MM.1S (cell line): ENCODE results near the gene UGT1A5.

Source experiments
- DNase-seq: peaks from one replicate; pipeline ENCODE4 v3.0.0-alpha.2; 2015
- H2AFZ ChIP-seq: fragments of 300-600 bp; sonication (generic); 2 replicates; pipeline ENCODE4 v1.6.0; 2016; ENCODE audit warnings: antibody characterized with exemption, low read length
- H3F3A ChIP-seq: fragments of 300-600 bp; sonication (generic); 2 replicates; pipeline ENCODE4 v1.6.1; 2016; ENCODE audit warnings: mild to moderate bottlenecking, antibody characterized with exemption, low read length, moderate library complexity, mixed read lengths; ENCODE audit not compliant: insufficient read depth
- H3K27ac ChIP-seq: fragments of 300-600 bp; sonication (generic); 2 replicates; pipeline ENCODE4 v1.5.1; 2016; ENCODE audit warnings: mild to moderate bottlenecking, low read length
- H3K27me3 ChIP-seq: fragments of 300-600 bp; sonication (generic); replicated peaks from 2 replicates; pipeline ENCODE4 v1.6.0; 2016; ENCODE audit warnings: low read length; ENCODE audit not compliant: insufficient read depth
- H3K36me3 ChIP-seq: fragments of 300-600 bp; sonication (generic); replicated peaks from 2 replicates; pipeline ENCODE4 v1.6.1; 2016; ENCODE audit warnings: mild to moderate bottlenecking, low read length, mixed read lengths; ENCODE audit not compliant: insufficient read depth
- H3K4me1 ChIP-seq: fragments of 300-600 bp; sonication (generic); 2 replicates; pipeline ENCODE4 v1.6.1; 2016; ENCODE audit warnings: low read length, mixed read lengths
- H3K4me2 ChIP-seq: fragments of 300-600 bp; sonication (generic); 2 replicates; pipeline ENCODE4 v1.6.0; 2016; ENCODE audit warnings: low read depth, low read length
- H3K4me3 ChIP-seq: fragments of 300-600 bp; sonication (generic); 2 replicates; pipeline ENCODE4 v1.5.1; 2016; ENCODE audit warnings: low read length, mixed read lengths
- H3K79me2 ChIP-seq: fragments of 300-600 bp; sonication (generic); 2 replicates; pipeline ENCODE4 v1.6.1; 2016; ENCODE audit warnings: mixed run types, low read length, mixed read lengths
- H3K9ac ChIP-seq: fragments of 300-600 bp; sonication (generic); 2 replicates; pipeline ENCODE4 v1.6.1; 2016; ENCODE audit warnings: low read length, mixed read lengths
- H3K9me2 ChIP-seq: fragments of 300-600 bp; sonication (generic); replicated peaks from 2 replicates; pipeline ENCODE4 v1.6.1; 2016; ENCODE audit warnings: mild to moderate bottlenecking, low read length, mixed read lengths; ENCODE audit not compliant: insufficient read depth
- H3K9me3 ChIP-seq: fragments of 300-600 bp; sonication (generic); replicated peaks from 2 replicates; pipeline ENCODE4 v1.6.1; 2016; ENCODE audit warnings: mild to moderate bottlenecking, low read length, mixed read lengths; ENCODE audit not compliant: insufficient read depth
- H4K20me1 ChIP-seq: fragments of 300-600 bp; sonication (generic); 2 replicates; pipeline ENCODE4 v1.6.1; 2016; ENCODE audit warnings: mild to moderate bottlenecking, low read length, moderate library complexity, mixed read lengths; ENCODE audit not compliant: insufficient read depth
- CTCF ChIP-seq: fragments of 300-600 bp; sonication (generic); IDR thresholded peaks from 2 replicates; pipeline ENCODE4 v1.5.1; 2016; ENCODE audit warnings: antibody characterized with exemption, low read length, mixed read lengths
- EZH2 ChIP-seq: fragments of 300-600 bp; sonication (generic); optimal IDR thresholded peaks from 2 replicates; pipeline ENCODE3; 2017; ENCODE audit warnings: low read depth, mild to moderate bottlenecking, antibody characterized with exemption, low read length, mixed read lengths
- EZH2phosphoT487 ChIP-seq: fragments of 300-600 bp; sonication (generic); IDR thresholded peaks from 2 replicates; pipeline ENCODE4 v1.6.1; 2018; ENCODE audit warnings: antibody characterized with exemption, low read length

Gene UGT1A5

GRCh38 chr2:233764264-233764663 lies 51.6 kb downstream of the UGT1A5 start:
- Histone ChIP-seq H3K4me1 (no peaks in the 10 kb centered on the region), H3K4me3 (no peak overlapping the region), H3K9me2 (no peaks in the 10 kb centered on the region), H3K79me2 (no peaks in the 10 kb centered on the region), H3K9me3 (no peaks in the 10 kb centered on the region), H3K27ac (no peak overlapping the region), H3K27me3 (no peaks in the 10 kb centered on the region), H3K9ac (no peak overlapping the region), H3K4me2 (no peak overlapping the region), H3F3A (no peaks in the 10 kb centered on the region), H4K20me1 (no peaks in the 10 kb centered on the region), H3K36me3 (no peaks in the 10 kb centered on the region), H2AFZ (no peak overlapping the region)
- TF ChIP-seq EZH2phosphoT487 = no peak
- no peak for TF ChIP-seq CTCF
- no peak for TF ChIP-seq EZH2
- no peak for DNase-seq

GRCh38 chr2:233764761-233765160 lies 52.1 kb downstream of the UGT1A5 start:
- H4K20me1 ChIP-seq = no peaks in the 10 kb centered on the region
- H3K9me3 ChIP-seq = no peaks in the 10 kb centered on the region
- H3K9me2 ChIP-seq = no peaks in the 10 kb centered on the region
- no peak for DNase-seq
- H3K9ac ChIP-seq = no peak overlapping the region
- H2AFZ ChIP-seq = no peak overlapping the region
- no peak overlapping the region for H3K4me3 ChIP-seq
- no peak overlapping the region for H3K4me2 ChIP-seq
- TF ChIP-seq EZH2 (no peak), CTCF (no peak), EZH2phosphoT487 (no peak)
- H3K4me1 ChIP-seq = no peaks in the 10 kb centered on the region
- H3K79me2 ChIP-seq = no peaks in the 10 kb centered on the region
- no peaks in the 10 kb centered on the region for H3K27me3 ChIP-seq
- H3F3A ChIP-seq = no peaks in the 10 kb centered on the region
- H3K27ac ChIP-seq = no peak overlapping the region
- no peaks in the 10 kb centered on the region for H3K36me3 ChIP-seq

- no peaks in the 10 kb centered on the region for H4K20me1 ChIP-seq
- H3K4me1 ChIP-seq = no peaks in the 10 kb centered on the region
- H3K79me2 ChIP-seq = no peaks in the 10 kb centered on the region
- H3K9ac ChIP-seq = no peak overlapping the region
- H3K27ac ChIP-seq = no peak overlapping the region
- no peaks in the 10 kb centered on the region for H3F3A ChIP-seq
- H3K4me3 ChIP-seq = no peak overlapping the region
- no peak overlapping the region for H2AFZ ChIP-seq
- H3K36me3 ChIP-seq = no peaks in the 10 kb centered on the region
- H3K4me2 ChIP-seq = no peak overlapping the region
- no peaks in the 10 kb centered on the region for H3K27me3 ChIP-seq
- no peaks in the 10 kb centered on the region for H3K9me3 ChIP-seq
- DNase-seq = no peak
- TF ChIP-seq EZH2 = no peak
- no peak for TF ChIP-seq CTCF
- TF ChIP-seq EZH2phosphoT487 = no peak
- H3K9me2 ChIP-seq = no peaks in the 10 kb centered on the region
These were observed 53.7 kb downstream of the UGT1A5 start for GRCh38 chr2:233766416-233766815.

- H3K79me2 ChIP-seq = no peaks in the 10 kb centered on the region
- TF ChIP-seq CTCF (no peak), EZH2phosphoT487 (no peak), EZH2 (no peak)
- no peak for DNase-seq
- H2AFZ ChIP-seq = no peak overlapping the region
- no peaks in the 10 kb centered on the region for H4K20me1 ChIP-seq
- no peak overlapping the region for H3K27ac ChIP-seq
- no peak overlapping the region for H3K9ac ChIP-seq
- no peaks in the 10 kb centered on the region for H3K36me3 ChIP-seq
- H3K4me1 ChIP-seq = no peaks in the 10 kb centered on the region
- H3F3A ChIP-seq = no peaks in the 10 kb centered on the region
- H3K27me3 ChIP-seq = no peaks in the 10 kb centered on the region
- H3K9me2 ChIP-seq = no peaks in the 10 kb centered on the region
- H3K4me2 ChIP-seq = no peak overlapping the region
- no peaks in the 10 kb centered on the region for H3K9me3 ChIP-seq
- H3K4me3 ChIP-seq = no peak overlapping the region
These were observed 55.4 kb downstream of the UGT1A5 start for GRCh38 chr2:233768076-233768475.
